ENCODE data around the gene INTS1.

Gene INTS1

GRCh38 chr7:1544896-1545416 is 40.8 kb upstream of the INTS1 start:
- no peak for TF ChIP-seq CTCF (IDR thresholded peaks at IDR 0.05; ENCODE audit: insufficient read depth, missing control alignments)
- no peak for FAIRE-seq
- DNase-seq (ENCODE audit: insufficient read length, low spot score) = no peak

GRCh38 chr7:1544178-1544895 is 40.1 kb upstream of the INTS1 start:
- no peak for TF ChIP-seq CTCF (IDR thresholded peaks at IDR 0.05; ENCODE audit: insufficient read depth, missing control alignments)
- DNase-seq (ENCODE audit: insufficient read length, low spot score) (no peak), FAIRE-seq (no peak)

GRCh38 chr7:1543826-1544177 is 39.6 kb upstream of the INTS1 start:
- DNase-seq (ENCODE audit: insufficient read length, low spot score) = no peak
- no peak for TF ChIP-seq CTCF (IDR thresholded peaks at IDR 0.05; ENCODE audit: insufficient read depth, missing control alignments)
- FAIRE-seq = no peak

GRCh38 chr7:1542841-1543747 is 38.9 kb upstream of the INTS1 start:
- DNase-seq (ENCODE audit: insufficient read length, low spot score) = no peak
- FAIRE-seq = no peak
- TF ChIP-seq CTCF (IDR thresholded peaks at IDR 0.05; ENCODE audit: insufficient read depth, missing control alignments) = no peak

- FAIRE-seq (no peak), DNase-seq (ENCODE audit: insufficient read length, low spot score) (no peak)
- no peak for TF ChIP-seq CTCF (IDR thresholded peaks at IDR 0.05; ENCODE audit: insufficient read depth, missing control alignments)
Measured at GRCh38 chr7:1542329-1542728, 38.1 kb upstream of the INTS1 start.

GRCh38 chr7:1541431-1542162 is 37.4 kb upstream of the INTS1 start:
- TF ChIP-seq CTCF (IDR thresholded peaks at IDR 0.05; ENCODE audit: insufficient read depth, missing control alignments) = no peak
- no peak for DNase-seq (ENCODE audit: insufficient read length, low spot score)
- no peak for FAIRE-seq

Data from D721Med (cell line).